Spleen (tissue), 11 donors: ENCODE results near the gene SMIM23. TPM values are rescaled to one million over a fixed set of nuclear protein-coding genes. Genes with fewer than 3 reads are reported as not detected.

Experiments used
- DNase-seq: peaks from one replicate; pipeline ENCODE4 v3.0.0-alpha.2; 2020
- H3K27ac ChIP-seq, 8 donors: fragments of 200-600 bp; sonication (generic) in 7 of 8; 1 replicate in 4 of 8; 2 replicates in 4 of 8; pipeline versions ENCODE4 v1.5.0 to v1.8.0; 2016 to 2021; ENCODE audit warnings: inconsistent platforms in 4 of 8, mild to moderate bottlenecking in 4 of 8, moderate library complexity in 1 of 8
- H3K27me3 ChIP-seq, 7 donors: fragments of 200-600 bp; sonication (generic) in 6 of 7; replicated peaks in 1 of 7; 1 replicate in 4 of 7; 2 replicates in 3 of 7; pipeline versions ENCODE4 v1.5.0 to v1.8.0; 2016 to 2021; ENCODE audit warnings: inconsistent platforms in 3 of 7, mild to moderate bottlenecking in 1 of 7
- H3K36me3 ChIP-seq, 6 donors: fragments of 200-600 bp; sonication (generic) in 5 of 6; 1 replicate in 4 of 6; 2 replicates in 2 of 6; pipeline versions ENCODE4 v1.5.0 to v1.8.0; 2016 to 2021; ENCODE audit warnings: inconsistent platforms in 2 of 6
- H3K4me1 ChIP-seq, 6 donors: fragments of 200-600 bp; sonication (generic) in 5 of 6; 1 replicate in 3 of 6; 2 replicates in 3 of 6; pipeline versions ENCODE4 v1.5.0 to v1.8.0; 2016 to 2021; ENCODE audit warnings: inconsistent platforms in 3 of 6
- H3K4me3 ChIP-seq, 8 donors: fragments of 200-600 bp; sonication (generic) in 7 of 8; 1 replicate in 4 of 8; 2 replicates in 4 of 8; pipeline versions ENCODE4 v1.5.0 to v1.8.0; 2016 to 2021; ENCODE audit warnings: inconsistent platforms in 4 of 8, mild to moderate bottlenecking in 4 of 8, moderate library complexity in 2 of 8
- H3K9me3 ChIP-seq, 8 donors: fragments of 200-600 bp; sonication (generic) in 7 of 8; 1 replicate in 4 of 8; 2 replicates in 4 of 8; pipeline versions ENCODE4 v1.5.0 to v1.8.0; 2016 to 2021; ENCODE audit warnings: inconsistent platforms in 4 of 8
- POLR2A ChIP-seq, 3 donors: fragments of 450-650 bp; IDR thresholded peaks; one replicate each; pipeline ENCODE4 v1.5.1; 2017; ENCODE audit warnings: antibody characterized with exemption in 3 of 3, mild to moderate bottlenecking in 1 of 3
- POLR2AphosphoS5 ChIP-seq, 3 donors: sonication (generic); formaldehyde crosslinking; IDR thresholded peaks; one replicate each; pipeline ENCODE4 v1.5.1; 2017; ENCODE audit warnings: antibody characterized with exemption in 3 of 3
- WGBS, 5 donors: extraction: QIAGEN DNeasy Blood & Tissue Kit in 3 of 5; methylation state at CpG; one replicate each; pipeline versions ENCODE4 v1.1.5 to v1.1.7; 2013 to 2018; 5-methylcytosine and 5-hydroxymethylcytosine counted together
- intact Hi-C: fragments of 100-400 bp; cut with DNase I; formaldehyde crosslinking; loops from one replicate; pipeline ENCODE4 v1.15.0; 2023; ENCODE audit warnings: low total_unique reads
- polyA plus RNA-seq, 3 donors: library from polyadenylated mRNA; stranded (reverse); fragments of 200-250 nt; gene quantifications; one replicate each; pipeline ENCODE4 v1.2.1, GENCODE V29; 2013
- total RNA-seq, 7 donors: library from RNA; depleted of rRNA in 3 of 7; stranded (reverse); fragments of >200 nt in 3 of 7; fragmentation: NEBNext Ultra II Directional in 4 of 7; extraction: Animal tissue kit (Norgen Biotek cat#: 25700) in 4 of 7; gene quantifications; one replicate each; pipeline versions ENCODE4 v1.1.0 to v1.2.1, GENCODE V29; 2016 to 2021
- TF ChIP-seq, protein P1 (sequence below), 11 experiments: fragments of 200-600 bp in 7 of 11; fragments of 450-650 bp in 4 of 11; sonication (generic) in 4 of 11; IDR thresholded peaks in 8 of 11; conservative IDR thresholded peaks in 3 of 11; 1 replicate in 7 of 11; 2 replicates in 4 of 11; pipeline versions ENCODE4 v1.4.0 to v1.8.0; 2016 to 2021; ENCODE audit warnings: antibody characterized with exemption in 11 of 11, inconsistent platforms in 4 of 11, mild to moderate bottlenecking in 1 of 11
- donor health status: healthy with polysubstance abuse.
- donor health status: DM: no; HTN: no; CAD: no; lungs with moderate emphysema.
- donor health status: DM: no; HTN: no; CAD: no.
- donor health status: Bipolar disorder and iron deficiency.
- donor health status: healthy.
- donor health status: DM: no; HTN: no; CAD: no.
- donor health status: DM: yes; HTN: yes; CAD: no.

SMIM23 gene
- total and polyA plus RNA-seq, 10 donors: not detected

DNA sequence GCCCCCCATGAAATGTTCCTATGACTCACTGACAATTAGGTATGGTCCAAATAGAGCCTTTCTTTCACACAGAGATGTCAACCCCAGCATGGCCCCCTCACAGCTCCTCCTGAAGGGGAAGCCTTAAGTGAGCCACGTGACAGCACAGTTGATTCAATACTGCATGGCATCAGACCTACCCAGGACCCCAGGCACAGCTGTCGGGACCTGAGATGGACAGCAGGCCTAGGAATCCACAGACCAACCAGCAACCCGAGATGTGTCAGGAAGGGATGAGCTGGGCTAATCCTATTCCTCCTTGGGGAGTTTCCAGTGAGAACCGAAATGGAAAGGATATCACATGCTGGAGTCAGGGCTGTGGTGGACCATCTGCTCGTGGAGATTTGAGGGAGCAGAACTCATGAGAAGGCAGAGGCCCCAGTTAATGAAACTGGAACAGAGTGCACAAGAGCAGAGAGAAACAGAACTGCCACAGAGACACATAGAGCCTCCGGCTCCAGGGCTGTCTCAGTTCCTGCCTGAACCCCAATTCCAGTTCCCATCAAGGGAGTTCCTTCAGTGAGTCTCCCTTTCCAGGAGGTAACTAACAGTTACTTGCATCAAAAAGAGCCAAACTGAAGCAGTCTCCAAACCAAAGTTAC lies 42.1 kb upstream of the SMIM23 start:
- DNase-seq: no peak
- Histone ChIP-seq H3K4me3 (no peak overlapping the region), H3K27ac (no peak overlapping the region), H3K9me3 (no peaks in the 10 kb centered on the region), H3K36me3 (no peaks in the 10 kb centered on the region), H3K27me3 (no peaks in the 10 kb centered on the region), H3K4me1 (peaks cover 0 to 8% (median 0%) of the 10 kb centered on the region in 6 donors)
- TF ChIP-seq, protein P1, sequence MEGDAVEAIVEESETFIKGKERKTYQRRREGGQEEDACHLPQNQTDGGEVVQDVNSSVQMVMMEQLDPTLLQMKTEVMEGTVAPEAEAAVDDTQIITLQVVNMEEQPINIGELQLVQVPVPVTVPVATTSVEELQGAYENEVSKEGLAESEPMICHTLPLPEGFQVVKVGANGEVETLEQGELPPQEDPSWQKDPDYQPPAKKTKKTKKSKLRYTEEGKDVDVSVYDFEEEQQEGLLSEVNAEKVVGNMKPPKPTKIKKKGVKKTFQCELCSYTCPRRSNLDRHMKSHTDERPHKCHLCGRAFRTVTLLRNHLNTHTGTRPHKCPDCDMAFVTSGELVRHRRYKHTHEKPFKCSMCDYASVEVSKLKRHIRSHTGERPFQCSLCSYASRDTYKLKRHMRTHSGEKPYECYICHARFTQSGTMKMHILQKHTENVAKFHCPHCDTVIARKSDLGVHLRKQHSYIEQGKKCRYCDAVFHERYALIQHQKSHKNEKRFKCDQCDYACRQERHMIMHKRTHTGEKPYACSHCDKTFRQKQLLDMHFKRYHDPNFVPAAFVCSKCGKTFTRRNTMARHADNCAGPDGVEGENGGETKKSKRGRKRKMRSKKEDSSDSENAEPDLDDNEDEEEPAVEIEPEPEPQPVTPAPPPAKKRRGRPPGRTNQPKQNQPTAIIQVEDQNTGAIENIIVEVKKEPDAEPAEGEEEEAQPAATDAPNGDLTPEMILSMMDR (IDR thresholded peaks at IDR 0.05 in 8 of 11, conservative IDR thresholded peaks at IDR 0.05 in 3 of 11): no peak
- TF ChIP-seq POLR2A (IDR thresholded peaks at IDR 0.05): no peak
- TF ChIP-seq POLR2AphosphoS5 (IDR thresholded peaks at IDR 0.05): no peak
- intact Hi-C loops: no loop called here
- 67 to 82% (median 79%) methylated on average over 6 of the region's 6 CpGs for WGBS, 5 donors

- DNase-seq: no peak
- Histone ChIP-seq H3K4me1 (peaks cover 0 to 13% (median 0%) of the 10 kb centered on the region in 6 donors), H3K4me3 (no peak overlapping the region), H3K27ac (no peak overlapping the region), H3K36me3 (no peaks in the 10 kb centered on the region), H3K9me3 (no peaks in the 10 kb centered on the region), H3K27me3 (no peaks in the 10 kb centered on the region)
- intact Hi-C loops: no loop called here
- 87 to 98% (median 98%) methylated on average over 2 of the region's 2 CpGs for WGBS, 5 donors
- no peak for TF ChIP-seq POLR2AphosphoS5 (IDR thresholded peaks at IDR 0.05)
- no peak for TF ChIP-seq POLR2A (IDR thresholded peaks at IDR 0.05)
- TF ChIP-seq, protein P1 (IDR thresholded peaks at IDR 0.05 in 8 of 11, conservative IDR thresholded peaks at IDR 0.05 in 3 of 11): no peak
Observed at GRCh38 chr5:171744264-171744663, 41.4 kb upstream of the SMIM23 start.

DNA sequence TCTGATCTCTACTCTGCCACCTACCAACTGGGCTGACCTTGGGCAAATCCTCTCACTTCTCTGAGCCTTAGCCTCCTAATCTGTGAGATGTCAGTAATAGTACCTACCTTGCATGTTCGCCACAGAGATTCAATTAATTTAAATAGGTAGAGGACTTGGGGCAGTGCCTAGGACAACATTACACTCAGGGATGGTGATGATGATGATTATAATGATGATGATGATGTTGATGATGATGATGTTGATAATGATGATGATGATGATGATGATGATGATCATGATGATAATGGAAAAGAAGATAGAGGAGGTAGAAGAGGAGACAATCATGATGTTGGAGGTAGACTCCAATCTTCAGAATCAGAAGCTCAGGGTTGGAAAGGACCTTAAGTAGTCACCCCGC lies 40.7 kb upstream of the SMIM23 start:
- no peaks in the 10 kb centered on the region for H3K27me3 ChIP-seq
- no peaks in the 10 kb centered on the region for H3K36me3 ChIP-seq
- 93 to 98% (median 95%) methylated on average over 2 of the region's 2 CpGs for WGBS, 5 donors
- no peak for DNase-seq
- no peaks in the 10 kb centered on the region for H3K9me3 ChIP-seq
- TF ChIP-seq, protein P1 (IDR thresholded peaks at IDR 0.05 in 8 of 11, conservative IDR thresholded peaks at IDR 0.05 in 3 of 11): no peak
- TF ChIP-seq POLR2A (IDR thresholded peaks at IDR 0.05): no peak
- TF ChIP-seq POLR2AphosphoS5 (IDR thresholded peaks at IDR 0.05): no peak
- H3K4me1 ChIP-seq: peaks cover 0 to 18% (median 0%) of the 10 kb centered on the region in 6 donors
- no peak overlapping the region for H3K4me3 ChIP-seq
- H3K27ac ChIP-seq: no peak overlapping the region
- intact Hi-C loops: no loop called here

DNA sequence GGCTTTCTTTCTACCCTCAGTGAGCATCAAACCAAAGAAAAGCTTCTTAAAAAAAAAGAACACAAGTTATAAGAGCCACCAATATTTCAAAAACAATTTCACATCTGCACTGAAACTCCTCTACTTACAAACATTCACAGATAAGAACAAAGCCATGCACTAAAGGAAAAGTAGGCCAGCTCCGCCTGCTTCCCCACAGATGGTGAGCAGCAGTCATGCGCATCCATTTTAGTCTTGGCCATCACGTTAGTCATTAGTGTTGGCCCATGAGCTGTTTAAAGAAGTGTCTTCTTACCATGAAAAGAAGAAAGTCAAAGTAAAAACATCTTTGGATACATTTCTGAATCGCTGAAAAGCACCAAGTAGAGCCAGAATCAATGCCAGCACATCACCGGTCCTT lies 40.0 kb upstream of the SMIM23 start:
- H3K27ac ChIP-seq: no peak overlapping the region
- H3K9me3 ChIP-seq: no peaks in the 10 kb centered on the region
- no peak for DNase-seq
- peaks cover 0 to 25% (median 0%) of the 10 kb centered on the region in 6 donors for H3K4me1 ChIP-seq
- intact Hi-C loops: no loop called here
- no peaks in the 10 kb centered on the region for H3K36me3 ChIP-seq
- WGBS, 5 donors: 72 to 90% (median 89%) methylated on average over 5 of the region's 5 CpGs
- TF ChIP-seq POLR2AphosphoS5 (IDR thresholded peaks at IDR 0.05) (no peak), POLR2A (IDR thresholded peaks at IDR 0.05) (no peak)
- TF ChIP-seq, protein P1 (IDR thresholded peaks at IDR 0.05 in 8 of 11, conservative IDR thresholded peaks at IDR 0.05 in 3 of 11): no peak
- H3K4me3 ChIP-seq: no peak overlapping the region
- H3K27me3 ChIP-seq: no peaks in the 10 kb centered on the region
